PC-9 (cell line): ENCODE measurements around the gene PECR.

Experiments
- EZH2 ChIP-seq: fragments of 200-600 bp; sonication (generic); IDR thresholded peaks from 2 replicates; pipeline ENCODE4 v1.8.0; 2017; ENCODE audit warnings: antibody characterized with exemption, low read depth
- TF ChIP-seq, protein P1 (sequence below): fragments of 200-600 bp; sonication (generic); conservative IDR thresholded peaks from 2 replicates; pipeline ENCODE4 v1.6.1; 2017; ENCODE audit warnings: mixed run types, antibody characterized with exemption, mild to moderate bottlenecking, moderate library complexity

DNA sequence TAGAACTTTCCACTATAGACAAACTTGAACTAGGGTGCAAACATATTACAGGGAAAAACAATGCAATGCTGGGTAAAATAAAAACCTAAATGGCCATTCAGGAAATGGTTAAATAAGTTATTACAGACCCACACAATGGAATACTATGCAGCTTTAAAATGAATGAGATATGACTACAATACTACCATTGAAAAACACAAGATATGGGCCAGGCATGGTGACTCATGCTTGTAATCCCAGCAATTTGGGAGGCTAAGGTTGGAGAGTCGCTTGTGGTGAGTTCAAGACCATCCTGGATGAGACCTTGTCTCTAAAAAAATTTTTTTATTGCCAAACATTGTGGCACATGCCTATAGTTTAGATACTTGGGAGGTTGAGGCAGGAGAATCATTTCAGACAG lies 6.8 kb downstream of the PECR start:
- TF ChIP-seq, protein P1, sequence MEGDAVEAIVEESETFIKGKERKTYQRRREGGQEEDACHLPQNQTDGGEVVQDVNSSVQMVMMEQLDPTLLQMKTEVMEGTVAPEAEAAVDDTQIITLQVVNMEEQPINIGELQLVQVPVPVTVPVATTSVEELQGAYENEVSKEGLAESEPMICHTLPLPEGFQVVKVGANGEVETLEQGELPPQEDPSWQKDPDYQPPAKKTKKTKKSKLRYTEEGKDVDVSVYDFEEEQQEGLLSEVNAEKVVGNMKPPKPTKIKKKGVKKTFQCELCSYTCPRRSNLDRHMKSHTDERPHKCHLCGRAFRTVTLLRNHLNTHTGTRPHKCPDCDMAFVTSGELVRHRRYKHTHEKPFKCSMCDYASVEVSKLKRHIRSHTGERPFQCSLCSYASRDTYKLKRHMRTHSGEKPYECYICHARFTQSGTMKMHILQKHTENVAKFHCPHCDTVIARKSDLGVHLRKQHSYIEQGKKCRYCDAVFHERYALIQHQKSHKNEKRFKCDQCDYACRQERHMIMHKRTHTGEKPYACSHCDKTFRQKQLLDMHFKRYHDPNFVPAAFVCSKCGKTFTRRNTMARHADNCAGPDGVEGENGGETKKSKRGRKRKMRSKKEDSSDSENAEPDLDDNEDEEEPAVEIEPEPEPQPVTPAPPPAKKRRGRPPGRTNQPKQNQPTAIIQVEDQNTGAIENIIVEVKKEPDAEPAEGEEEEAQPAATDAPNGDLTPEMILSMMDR, result no peak
- no peak for TF ChIP-seq EZH2
